A549 (cell line): ENCODE measurements around the gene SLC35B4. TPM values are rescaled to one million over a fixed set of nuclear protein-coding genes. Genes with fewer than 3 reads are reported as not detected.
A peak's percentile ranks its signal among the peaks of the same experiment; 100 is the strongest.

ENCODE experiments used
- ATAC-seq, 2 experiments: fragments of 200-7000 bp in 1 of 2; fragments of >200 bp in 1 of 2; cut with Nextera tagmentation in 1 of 2; cut with Tn5 transposase in 1 of 2; 3 replicates each; pipeline versions ENCODE4 v1.8.0 to v1.9.1; 2018 to 2020; ENCODE audit warnings: mild to moderate bottlenecking in 1 of 2, moderate library complexity in 1 of 2
- CTCF ChIA-PET: fragments of 300-600 bp; sonication (Branson Sonifier 250); formaldehyde crosslinking; extraction: SDS; loops from one replicate; lab custom pipeline; 2021; ENCODE audit warnings: antibody characterized with exemption, inconsistent platforms; lab: Yijun Ruan, JAX
- POLR2A ChIA-PET: fragments of 350-600 bp; formaldehyde crosslinking; extraction: SDS; loops from one replicate; lab custom pipeline; 2021; ENCODE audit warnings: antibody characterized with exemption, inconsistent platforms; lab: Yijun Ruan, JAX
- DNase-seq, 2 experiments: peaks; one replicate each; pipeline versions ENCODE4 v3.0.0 to v3.0.0-alpha.2; 2011 to 2016; ENCODE audit warnings: low read depth in 1 of 2, low spot score in 1 of 2
- FAIRE-seq: peaks from 2 replicates; lab custom pipeline; 2011; peaks lifted over from hg19 to GRCh38; lab: Jason Lieb, UNC
- H3K27ac ChIP-seq, 2 experiments: fragments of >200 bp; sonication (Bioruptor Twin); formaldehyde crosslinking; 3 replicates each; pipeline ENCODE4 v1.5.1; 2016 to 2017
- H3K4me1 ChIP-seq: fragments of >200 bp; sonication (Bioruptor Twin); formaldehyde crosslinking; 3 replicates; pipeline ENCODE4 v1.6.1; 2016
- H3K4me2 ChIP-seq: fragments of >200 bp; sonication (Bioruptor Twin); formaldehyde crosslinking; 3 replicates; pipeline ENCODE4 v1.6.1; 2016
- H3K4me3 ChIP-seq: fragments of >200 bp; sonication (Bioruptor Twin); formaldehyde crosslinking; 3 replicates; pipeline ENCODE4 v1.5.1; 2016
- H3K9me3 ChIP-seq: fragments of >200 bp; sonication (Bioruptor Twin); formaldehyde crosslinking; 3 replicates; pipeline ENCODE4 v1.6.1; 2016
- ATOH8 ChIP-seq: fragments of 250-450 bp; sonication (Bioruptor Pico); IDR thresholded peaks from 2 replicates; pipeline ENCODE4 v1.5.0; 2020; ENCODE audit warnings: low read depth, mild to moderate bottlenecking, moderate library complexity
- BHLHE40 ChIP-seq: IDR thresholded peaks from 2 replicates; pipeline ENCODE4 v1.6.1; 2012; ENCODE audit warnings: low read depth, low read length, inconsistent platforms
- CBX2 ChIP-seq: fragments of 200-600 bp; sonication (generic); IDR thresholded peaks from 2 replicates; pipeline ENCODE4 v1.6.1; 2016; ENCODE audit warnings: low read depth, mild to moderate bottlenecking, borderline replicate concordance
- CBX8 ChIP-seq: fragments of 200-600 bp; sonication (generic); IDR thresholded peaks from 2 replicates; pipeline ENCODE4 v1.6.1; 2016
- CEBPB ChIP-seq, 2 experiments: fragments of >200 bp in 1 of 2; sonication (Bioruptor Twin) in 1 of 2; formaldehyde crosslinking in 1 of 2; IDR thresholded peaks; 2 replicates each; pipeline ENCODE4 v1.6.1; 2012 to 2016
- CHD2 ChIP-seq: fragments of 150-350 bp; IDR thresholded peaks from 2 replicates; pipeline ENCODE4 v1.6.1; 2014; ENCODE audit warnings: low read length; ENCODE audit not compliant: partially characterized antibody
- CHD4 ChIP-seq: fragments of 200-600 bp; sonication (generic); IDR thresholded peaks from 2 replicates; pipeline ENCODE4 v1.6.1; 2016; ENCODE audit warnings: antibody characterized with exemption, mild to moderate bottlenecking, borderline replicate concordance
- EHMT2 ChIP-seq: fragments of 200-600 bp; sonication (generic); IDR thresholded peaks from 2 replicates; pipeline ENCODE4 v1.6.1; 2016; ENCODE audit warnings: antibody characterized with exemption, low read depth, mild to moderate bottlenecking, moderate library complexity
- ELK1 ChIP-seq: fragments of 150-350 bp; IDR thresholded peaks from 2 replicates; pipeline ENCODE4 v1.6.1; 2014; ENCODE audit warnings: low read depth, mild to moderate bottlenecking, low read length
- EP300 ChIP-seq, 2 experiments: fragments of >200 bp; sonication (Bioruptor Twin); formaldehyde crosslinking; IDR thresholded peaks; 2 replicates in 1 of 2; 3 replicates in 1 of 2; pipeline ENCODE4 v1.6.1; 2016 to 2017
- ESRRA ChIP-seq: fragments of 150-350 bp; IDR thresholded peaks from 2 replicates; pipeline ENCODE4 v1.6.1; 2014; ENCODE audit warnings: mild to moderate bottlenecking, low read length, borderline replicate concordance
- FOSB ChIP-seq: fragments of 250-450 bp; sonication (Bioruptor Pico); IDR thresholded peaks from 2 replicates; pipeline ENCODE4 v1.5.0; 2020; ENCODE audit warnings: mild to moderate bottlenecking, moderate library complexity
- HMGXB4 ChIP-seq: fragments of 250-450 bp; sonication (Bioruptor Pico); IDR thresholded peaks from 2 replicates; pipeline ENCODE4 v1.5.0; 2021; ENCODE audit warnings: mild to moderate bottlenecking, moderate library complexity, borderline replicate concordance
- HOXB13 ChIP-seq: fragments of 250-450 bp; sonication (Bioruptor Pico); IDR thresholded peaks from 2 replicates; pipeline ENCODE4 v1.5.0; 2020; ENCODE audit warnings: low read depth, mild to moderate bottlenecking, moderate library complexity
- HOXB5 ChIP-seq: fragments of 250-450 bp; sonication (Bioruptor Pico); IDR thresholded peaks from 2 replicates; pipeline ENCODE4 v1.5.0; 2020; ENCODE audit warnings: mild to moderate bottlenecking, moderate library complexity
- JUN ChIP-seq, 2 experiments: fragments of >200 bp; sonication (Bioruptor Twin); formaldehyde crosslinking; IDR thresholded peaks; 2 replicates in 1 of 2; 3 replicates in 1 of 2; pipeline ENCODE4 v1.6.1; 2016 to 2017
- JUNB ChIP-seq: fragments of >200 bp; sonication (Bioruptor Twin); formaldehyde crosslinking; IDR thresholded peaks from 2 replicates; pipeline ENCODE4 v1.6.1; 2016
- KDM1A ChIP-seq: fragments of 200-600 bp; sonication (generic); IDR thresholded peaks from 2 replicates; pipeline ENCODE4 v1.6.1; 2016; ENCODE audit warnings: low read depth, mild to moderate bottlenecking
- KDM5A ChIP-seq: fragments of 200-600 bp; sonication (generic); IDR thresholded peaks from 2 replicates; pipeline ENCODE4 v1.6.1; 2016; ENCODE audit warnings: antibody characterized with exemption, mild to moderate bottlenecking
- MAFK ChIP-seq: fragments of 450-650 bp; IDR thresholded peaks from 2 replicates; pipeline ENCODE4 v1.6.1; 2014; ENCODE audit not compliant: partially characterized antibody
- MAZ ChIP-seq: fragments of 150-350 bp; IDR thresholded peaks from 2 replicates; pipeline ENCODE4 v1.6.1; 2014; ENCODE audit warnings: antibody characterized with exemption, low read depth, low read length, borderline replicate concordance
- MYC ChIP-seq: IDR thresholded peaks from 2 replicates; pipeline ENCODE4 v1.6.1; 2012; ENCODE audit warnings: mild to moderate bottlenecking, inconsistent platforms, low read length, improper control_type of control experiment, borderline replicate concordance
- NFE2L2 ChIP-seq: fragments of 150-350 bp; conservative IDR thresholded peaks from 2 replicates; pipeline ENCODE4 v1.6.1; 2014; ENCODE audit warnings: low read length
- NR3C1 ChIP-seq: fragments of >200 bp; sonication (Bioruptor Twin); formaldehyde crosslinking; IDR thresholded peaks from 3 replicates; pipeline ENCODE4 v1.6.1; 2017
- PHF8 ChIP-seq: fragments of 200-600 bp; sonication (generic); IDR thresholded peaks from 2 replicates; pipeline ENCODE4 v1.6.1; 2016; ENCODE audit warnings: low read depth, mild to moderate bottlenecking, antibody characterized with exemption, moderate library complexity, borderline replicate concordance
- POLR2AphosphoS2 ChIP-seq: conservative IDR thresholded peaks from 2 replicates; pipeline ENCODE4 v1.6.1; 2012; ENCODE audit warnings: low read length, improper control_type of control experiment, inconsistent platforms
- RAD21 ChIP-seq, 2 experiments: fragments of >200 bp in 1 of 2; sonication (Bioruptor Twin) in 1 of 2; formaldehyde crosslinking in 1 of 2; IDR thresholded peaks in 1 of 2; conservative IDR thresholded peaks in 1 of 2; 2 replicates in 1 of 2; 3 replicates in 1 of 2; pipeline ENCODE4 v1.6.1; 2012 to 2018; ENCODE audit warnings: inconsistent platforms in 1 of 2
- RARB ChIP-seq: fragments of 250-450 bp; sonication (Bioruptor Pico); IDR thresholded peaks from 2 replicates; pipeline ENCODE4 v1.8.0; 2021; ENCODE audit warnings: mild to moderate bottlenecking, moderate library complexity
- RFX5 ChIP-seq: fragments of 450-650 bp; IDR thresholded peaks from 2 replicates; pipeline ENCODE4 v1.7.1; 2014; ENCODE audit warnings: antibody characterized with exemption, mild to moderate bottlenecking, moderate library complexity
- SMC3 ChIP-seq: fragments of >200 bp; sonication (Bioruptor Twin); formaldehyde crosslinking; IDR thresholded peaks from 3 replicates; pipeline ENCODE4 v1.6.1; 2018; ENCODE audit warnings: inconsistent platforms
- TFCP2L1 ChIP-seq: fragments of 250-450 bp; sonication (Bioruptor Pico); IDR thresholded peaks from 2 replicates; pipeline ENCODE4 v1.5.0; 2021; ENCODE audit warnings: mild to moderate bottlenecking
- ZC3H11A ChIP-seq: fragments of 450-650 bp; IDR thresholded peaks from 2 replicates; pipeline ENCODE4 v1.6.1; 2014; ENCODE audit warnings: antibody characterized with exemption, mild to moderate bottlenecking
- ZNF302 ChIP-seq: fragments of 250-450 bp; sonication (Bioruptor Pico); IDR thresholded peaks from 2 replicates; pipeline ENCODE4 v1.9.0; 2021; ENCODE audit warnings: inconsistent platforms, mild to moderate bottlenecking, moderate library complexity
- ZSCAN20 ChIP-seq: fragments of 250-450 bp; sonication (Bioruptor Pico); IDR thresholded peaks from 2 replicates; pipeline ENCODE4 v1.8.0; 2022; ENCODE audit warnings: mild to moderate bottlenecking, moderate library complexity
- polyA plus RNA-seq, 4 experiments: library from polyadenylated mRNA; depleted of rRNA in 3 of 4; stranded (reverse); fragments of >200 nt; fragmentation: RNase III in 1 of 4; extraction: RNeasy Plus Mini Kit Qiagen cat#74134 plus additional on column Dnase treatment in 1 of 4; gene quantifications; 2 replicates in 3 of 4; 3 replicates in 1 of 4; pipeline ENCODE4 v1.2.3, GENCODE V29; 2011 to 2017
- TF ChIP-seq, protein P1 (sequence below): fragments of >200 bp; sonication (Bioruptor Twin); formaldehyde crosslinking; IDR thresholded peaks from 3 replicates; pipeline ENCODE4 v1.6.1; 2016
- TF ChIP-seq, protein P2 (sequence below): fragments of >200 bp; sonication (Bioruptor Twin); formaldehyde crosslinking; IDR thresholded peaks from 2 replicates; pipeline ENCODE4 v1.6.1; 2016

Gene SLC35B4
- polyA plus RNA-seq, 2 of the 4 experiments (the other 2 are of a cell fraction) = 32.8 to 73.0 TPM

GRCh38 chr7:134365341-134366054, 48.8 kb upstream of the SLC35B4 start (continued):
- no peak for TF ChIP-seq ZC3H11A
- no peak for TF ChIP-seq RARB
- TF ChIP-seq, protein P1, sequence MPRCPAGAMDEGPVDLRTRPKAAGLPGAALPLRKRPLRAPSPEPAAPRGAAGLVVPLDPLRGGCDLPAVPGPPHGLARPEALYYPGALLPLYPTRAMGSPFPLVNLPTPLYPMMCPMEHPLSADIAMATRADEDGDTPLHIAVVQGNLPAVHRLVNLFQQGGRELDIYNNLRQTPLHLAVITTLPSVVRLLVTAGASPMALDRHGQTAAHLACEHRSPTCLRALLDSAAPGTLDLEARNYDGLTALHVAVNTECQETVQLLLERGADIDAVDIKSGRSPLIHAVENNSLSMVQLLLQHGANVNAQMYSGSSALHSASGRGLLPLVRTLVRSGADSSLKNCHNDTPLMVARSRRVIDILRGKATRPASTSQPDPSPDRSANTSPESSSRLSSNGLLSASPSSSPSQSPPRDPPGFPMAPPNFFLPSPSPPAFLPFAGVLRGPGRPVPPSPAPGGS = peak; percentile 93; the same call in 2 of the 3 replicates
- peak; percentile 74 for TF ChIP-seq NFE2L2
- no peak for TF ChIP-seq MAZ
- TF ChIP-seq JUNB = peak; percentile 98
- TF ChIP-seq SMC3 = no peak; the same call in 2 of the 3 replicates
- no peak for TF ChIP-seq KDM1A
- no peak for TF ChIP-seq FOSB (CRISPR knock-in tag)
- no peak for TF ChIP-seq NR3C1
- TF ChIP-seq TFCP2L1 = no peak
- no peak for TF ChIP-seq EHMT2
- no peak for TF ChIP-seq HMGXB4 (CRISPR knock-in tag)
- peak in 1 of 2 experiments; percentile 44; a peak in 3 of 5 replicates for TF ChIP-seq RAD21 (conservative IDR thresholded peaks at IDR 0.05 in 1 of 2, IDR thresholded peaks at IDR 0.05 in 1 of 2)
- no peak for TF ChIP-seq ZNF302
- no peak for TF ChIP-seq BHLHE40
- no peak; the same call in 1 of the 2 replicates for TF ChIP-seq HOXB5 (CRISPR knock-in tag)
- TF ChIP-seq, protein P2, sequence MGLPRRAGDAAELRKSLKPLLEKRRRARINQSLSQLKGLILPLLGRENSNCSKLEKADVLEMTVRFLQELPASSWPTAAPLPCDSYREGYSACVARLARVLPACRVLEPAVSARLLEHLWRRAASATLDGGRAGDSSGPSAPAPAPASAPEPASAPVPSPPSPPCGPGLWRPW = peak; percentile 79
- TF ChIP-seq CBX8 = no peak
- TF ChIP-seq CEBPB (IDR thresholded peaks at IDR 0.05) = peak; percentile 92 to 97
- no peak for TF ChIP-seq MYC
- TF ChIP-seq MAFK = peak; percentile 93
- TF ChIP-seq CBX2 = no peak
- TF ChIP-seq RFX5 = no peak
- no peak for TF ChIP-seq ESRRA
- TF ChIP-seq CHD4 = no peak
- TF ChIP-seq JUN (IDR thresholded peaks at IDR 0.05) = peak; percentile 89; a peak in 4 of 5 replicates
- no peak for TF ChIP-seq KDM5A

DNA sequence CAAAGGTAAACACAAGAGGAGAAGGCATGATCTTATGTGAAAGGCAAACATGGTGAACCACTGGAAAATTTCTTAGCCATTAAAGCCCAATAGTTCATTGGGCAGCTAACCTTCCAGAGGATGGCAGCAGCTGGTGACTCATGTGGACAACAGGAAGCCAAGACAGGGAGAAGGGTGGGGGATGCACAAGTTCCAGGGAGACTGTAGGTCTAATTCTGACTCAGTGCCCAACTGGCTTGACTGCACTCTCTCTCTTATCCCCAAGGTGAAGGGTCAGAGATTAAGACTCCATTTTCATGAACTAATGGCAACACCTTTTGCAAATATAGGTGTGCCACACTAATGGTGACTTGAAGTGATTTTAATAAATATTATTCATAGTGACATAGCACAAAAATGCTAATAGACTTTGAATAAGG, 47.9 kb upstream of the SLC35B4 start:
- CTCF ChIA-PET = interaction anchor here (0.9 to 14.1 kb wide), 17 partner anchors 9 to 324 kb away, joined by 3 to 140 read pairs (median 4); partner anchors contain the start of gene SLC35B4
- Histone ChIP-seq H3K27ac (peak overlapping the region; percentile 89 to 90), H3K4me2 (peak overlapping the region; percentile 71), H3K9me3 (peaks cover 6% of the 10 kb centered on the region; the same call in 1 of the 3 replicates), H3K4me1 (peaks cover 68% of the 10 kb centered on the region), H3K4me3 (peak overlapping the region; percentile 2; the same call in 1 of the 3 replicates)
- ATAC-seq = peak; percentile 75 to 83
- POLR2A ChIA-PET = interaction anchor here (0.6 to 2.3 kb wide), 5 partner anchors 8 to 163 kb away, joined by 3 to 16 read pairs (median 4); partner anchors contain the start of genes AKR1B10 and SLC35B4
- peak; percentile 99 for FAIRE-seq
- DNase-seq = peak; percentile 94 to 99
- TF ChIP-seq JUN (IDR thresholded peaks at IDR 0.05) (peak; percentile 86 to 90), PHF8 (no peak), ELK1 (no peak), ZSCAN20 (peak; percentile 93), MYC (no peak; the same call in 1 of the 2 replicates), TFCP2L1 (no peak), EP300 (IDR thresholded peaks at IDR 0.05) (peak; percentile 81 to 85; a peak in 4 of 5 replicates), HOXB13 (CRISPR knock-in tag) (0 out of 2 replicates have a peak, but pooled peaks have one; percentile 87), FOSB (CRISPR knock-in tag) (no peak), CHD2 (peak; percentile 40), ATOH8 (CRISPR knock-in tag) (peak; percentile 89), POLR2AphosphoS2 (no peak)
- TF ChIP-seq, protein P2 = peak; percentile 82
